Stimulated activated CD4-positive, alpha-beta T cell treated with anti-CD3 and anti-CD28 coated beads, Interleukin-1b, Interleukin-23, amount 100 ng/mL, for 24 hours (primary cell): Measurements from ENCODE around the gene IMPDH1.

ENCODE experiments used
- DNase-seq, 4 experiments: peaks; one replicate each; pipeline ENCODE4 v3.0.0-alpha.2; 2020; ENCODE audit warnings: low read depth in 4 of 4, low spot score in 1 of 4

IMPDH1 gene

DNA sequence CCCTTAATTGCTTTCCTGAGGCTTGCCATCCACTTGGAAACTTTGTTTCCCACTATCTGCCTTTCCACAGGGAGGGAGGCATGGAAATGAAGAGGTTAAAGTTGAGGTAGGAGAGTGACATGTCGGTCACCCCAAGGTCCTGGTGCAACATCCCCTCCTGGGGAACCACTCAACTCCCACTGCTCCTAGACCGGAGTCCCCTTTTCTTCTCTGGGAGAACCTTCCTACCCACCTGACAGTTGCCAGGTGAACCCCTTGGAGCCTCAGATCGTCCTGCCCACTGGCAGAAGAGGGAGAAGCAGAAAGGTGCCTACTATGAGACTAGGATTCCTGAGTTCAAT is 21.7 kb downstream of the IMPDH1 start:
- DNase-seq: no peak

GRCh38 chr7:128387216-128388144 is 22.3 kb downstream of the IMPDH1 start:
- DNase-seq: peak; percentile 30 to 58 (median 52)

GRCh38 chr7:128385988-128386925 is 23.5 kb downstream of the IMPDH1 start:
- DNase-seq: no peak

DNA sequence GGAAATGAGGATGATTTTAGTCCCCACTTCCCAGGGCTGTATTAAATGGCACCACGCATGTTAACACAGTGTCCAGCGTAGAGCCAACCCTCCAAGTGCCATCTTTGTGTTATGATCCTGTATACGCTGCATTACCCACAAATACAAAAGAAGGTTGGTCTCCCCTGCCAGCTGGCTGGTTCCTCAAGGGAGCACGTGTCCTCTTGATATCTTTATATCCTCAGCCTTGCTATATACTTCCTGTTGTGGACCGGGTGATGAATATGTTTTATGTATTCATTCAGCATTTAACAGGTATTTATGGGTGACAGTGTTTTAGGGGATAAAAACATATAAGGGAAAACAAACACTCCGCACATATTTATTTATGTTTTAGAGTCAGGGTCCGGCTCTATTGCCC is 25.1 kb downstream of the IMPDH1 start:
- no peak for DNase-seq

GRCh38 chr7:128383776-128384175 is 26.0 kb downstream of the IMPDH1 start:
- no peak for DNase-seq

- DNase-seq: no peak
These were observed 28.5 kb downstream of the IMPDH1 start for GRCh38 chr7:128381161-128381821.

DNA sequence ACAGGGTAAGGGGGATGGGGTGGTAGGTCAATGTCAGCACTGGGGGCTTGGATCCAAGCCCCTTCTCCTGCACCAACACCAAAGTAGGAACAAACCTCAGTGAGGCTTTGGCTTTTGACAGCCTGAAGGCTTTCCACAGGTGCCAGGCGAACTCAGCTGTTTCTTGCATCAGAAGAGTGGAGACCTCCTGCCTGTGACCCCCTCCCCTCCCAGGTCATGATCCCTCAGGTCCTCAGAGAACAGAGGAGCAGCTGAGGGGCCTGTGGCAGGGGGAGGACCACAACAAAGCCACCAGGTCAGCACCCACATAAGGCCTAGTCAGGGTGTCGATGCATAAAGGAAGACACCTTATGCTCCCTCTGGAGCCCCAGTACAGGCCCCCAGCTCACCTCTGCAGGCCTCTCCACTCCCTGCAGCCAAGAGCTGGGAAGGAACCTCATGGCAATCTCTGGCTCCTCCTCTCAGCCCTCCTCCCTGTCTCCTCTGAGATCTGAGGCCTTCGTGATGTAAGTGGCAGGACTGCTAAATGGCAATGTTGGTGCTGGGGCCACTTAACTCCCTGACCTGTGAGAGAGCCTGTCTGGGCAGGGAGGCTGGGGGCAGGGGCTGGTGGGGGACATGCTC is 29.2 kb downstream of the IMPDH1 start:
- DNase-seq: no peak

DNA sequence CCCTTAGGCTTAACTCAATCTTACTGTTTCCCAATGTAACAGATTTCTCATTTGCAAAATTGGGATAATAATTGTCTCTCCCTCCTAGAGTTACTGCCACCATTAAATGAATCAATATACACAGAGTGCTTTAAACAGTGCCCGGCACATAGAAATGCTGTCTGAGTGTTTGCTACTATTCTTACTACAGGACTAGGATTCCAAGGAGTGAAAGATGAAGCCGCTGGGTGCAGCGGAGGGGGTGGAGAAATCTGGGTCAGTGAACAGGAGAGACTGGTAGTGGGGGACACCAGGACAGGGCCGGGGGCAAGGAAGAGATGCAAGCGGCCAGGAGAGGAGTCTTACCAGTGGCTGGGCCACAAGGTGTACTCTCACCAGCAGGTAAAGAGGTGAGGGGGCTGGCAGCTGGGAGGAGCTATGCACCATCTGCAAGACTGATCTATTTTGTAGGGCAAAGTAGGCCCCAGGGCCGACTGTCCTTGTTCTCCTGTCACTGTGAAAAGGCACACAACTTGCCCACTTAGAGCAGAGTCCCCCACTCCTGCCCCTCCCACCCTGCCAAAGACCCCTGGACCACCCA is 29.8 kb downstream of the IMPDH1 start:
- DNase-seq: no peak

- no peak for DNase-seq
These were observed 31.1 kb downstream of the IMPDH1 start for GRCh38 chr7:128378637-128379036.

GRCh38 chr7:128376077-128376476 is 33.7 kb downstream of the IMPDH1 start:
- no peak for DNase-seq

DNA sequence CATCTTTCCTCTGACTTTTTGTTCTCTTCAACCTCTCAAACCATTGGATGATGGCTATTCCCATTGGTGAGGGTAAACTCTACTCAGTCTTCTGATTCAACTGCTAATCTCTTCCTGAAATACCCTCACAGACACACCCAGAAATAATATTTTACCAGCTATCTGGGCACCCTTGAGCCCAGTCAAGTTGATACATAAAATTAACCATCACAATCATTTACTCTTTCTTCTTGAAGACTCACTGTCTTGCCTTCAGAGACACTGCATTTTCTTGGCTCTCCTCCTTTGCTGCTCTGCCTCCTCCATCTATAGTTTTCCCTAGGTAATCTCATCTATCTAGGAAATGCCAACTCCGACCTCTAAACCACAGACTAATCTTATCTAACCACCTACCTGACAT is 35.7 kb downstream of the IMPDH1 start:
- DNase-seq: no peak

- no peak for DNase-seq
These were observed 36.2 kb downstream of the IMPDH1 start for GRCh38 chr7:128373606-128374005.

- DNase-seq: no peak
These were observed 39.3 kb downstream of the IMPDH1 start for GRCh38 chr7:128370491-128370890.

DNA sequence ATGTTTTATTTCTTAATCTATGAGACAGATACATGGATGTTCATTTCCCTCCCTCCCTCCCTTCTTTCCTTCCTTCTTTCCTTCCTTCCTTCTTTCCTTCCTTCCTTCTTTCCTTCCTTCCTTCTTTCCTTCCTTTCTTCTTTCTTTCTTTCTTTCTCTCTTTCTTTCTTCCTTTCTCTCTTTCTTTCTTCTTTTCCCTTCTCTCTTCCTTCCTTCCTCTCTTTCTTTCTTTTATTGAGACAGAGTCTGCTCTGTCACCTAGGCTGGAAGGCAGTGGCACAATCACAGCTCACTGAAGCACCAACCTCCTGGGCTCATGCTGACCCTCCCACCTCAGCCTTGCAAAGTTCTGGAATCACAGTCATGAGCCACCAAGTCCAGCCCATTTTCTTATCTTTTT is 42.8 kb downstream of the IMPDH1 start:
- DNase-seq: no peak

DNA sequence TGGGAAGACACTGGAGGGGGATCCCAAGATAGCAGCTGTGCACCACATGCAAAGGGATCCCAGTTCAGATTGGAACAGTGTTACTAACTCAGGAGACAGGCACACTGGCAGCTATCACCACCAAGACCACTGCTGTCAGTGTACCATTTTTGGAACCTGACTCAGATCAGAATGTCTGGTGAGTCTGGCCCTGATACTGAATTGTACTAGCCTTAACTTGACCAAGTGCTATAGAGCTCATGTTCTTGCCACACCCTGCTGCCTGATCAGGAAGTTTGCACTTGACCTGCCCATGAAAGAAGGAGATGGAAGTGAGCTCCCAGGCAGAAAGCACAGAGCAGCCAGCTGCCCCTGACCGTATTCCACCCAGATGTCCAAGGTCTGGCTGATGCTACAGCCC is 43.5 kb downstream of the IMPDH1 start:
- no peak for DNase-seq

GRCh38 chr7:128365432-128365831 is 44.4 kb downstream of the IMPDH1 start:
- DNase-seq: no peak

- DNase-seq: no peak
These were observed 45.5 kb downstream of the IMPDH1 start for GRCh38 chr7:128364166-128364870.

DNA sequence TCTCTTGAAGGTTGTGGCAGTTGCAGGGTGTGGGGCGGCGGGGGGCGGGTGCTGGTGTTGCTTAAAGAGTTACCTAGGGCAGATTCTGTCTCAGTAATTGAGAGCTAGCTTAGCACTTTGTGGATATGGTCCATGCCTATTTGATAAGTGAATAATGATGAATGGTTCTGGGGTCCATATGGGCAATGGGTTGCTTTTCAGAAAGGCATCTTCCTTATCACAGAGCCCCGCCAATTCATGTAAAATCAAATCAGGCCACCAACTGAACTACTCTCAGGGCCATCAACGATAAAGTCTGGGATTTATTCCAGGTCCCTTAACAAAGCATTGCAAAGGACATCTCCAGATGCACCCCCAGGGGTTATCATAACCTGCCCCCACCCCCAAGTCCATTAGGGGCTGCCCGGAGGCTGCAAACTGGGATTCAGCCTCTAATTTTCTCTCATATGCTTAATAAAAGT is 46.5 kb downstream of the IMPDH1 start:
- no peak for DNase-seq

- no peak for DNase-seq
These were observed 47.1 kb downstream of the IMPDH1 start for GRCh38 chr7:128362670-128363069.
